WTC11 (cell line): ENCODE data around the gene TVP23C. TPM values are rescaled to one million over a fixed set of nuclear protein-coding genes. Genes with fewer than 3 reads are reported as not detected.

ENCODE experiments used
- ATAC-seq: fragments of 200-7000 bp; cut with Tn5 transposase; 2 replicates; pipeline ENCODE4 v1.10.0; 2021; ENCODE audit warnings: mild to moderate bottlenecking, moderate library complexity
- CTCF ChIA-PET: fragments of 300-600 bp; sonication (Branson Sonifier 250); formaldehyde crosslinking; loops from one replicate; lab custom pipeline; 2021; ENCODE audit warnings: antibody characterized with exemption; lab: Charles Lee
- POLR2A ChIA-PET: fragments of 350-600 bp; sonication (Branson Sonifier 250); formaldehyde crosslinking; loops from one replicate; lab custom pipeline; 2021; ENCODE audit warnings: antibody characterized with exemption; lab: Charles Lee
- DNase-seq: peaks from one replicate; pipeline ENCODE4 v3.0.0; 2021; ENCODE audit warnings: low spot score
- H3K27ac Mint-ChIP-seq: 2 replicates; pipeline ENCODE4 v1.8.0; 2021; ENCODE audit warnings: mixed read lengths
- H3K27me3 Mint-ChIP-seq: 2 replicates; pipeline ENCODE4 v1.8.0; 2021; ENCODE audit warnings: low read depth, mild to moderate bottlenecking, moderate library complexity, mixed read lengths
- H3K36me3 Mint-ChIP-seq: 2 replicates; pipeline ENCODE4 v1.8.0; 2021; ENCODE audit warnings: mixed read lengths
- H3K4me1 Mint-ChIP-seq: 2 replicates; pipeline ENCODE4 v1.8.0; 2022; ENCODE audit warnings: mixed read lengths
- H3K4me3 Mint-ChIP-seq: 2 replicates; pipeline ENCODE4 v1.8.0; 2021; ENCODE audit warnings: mild to moderate bottlenecking, moderate library complexity, mixed read lengths
- H3K9me3 Mint-ChIP-seq: 2 replicates; pipeline ENCODE4 v1.8.0; 2021; ENCODE audit warnings: mixed read lengths
- ELF4 ChIP-seq: sonication (generic); formaldehyde crosslinking; IDR thresholded peaks from 2 replicates; pipeline ENCODE4 v1.8.1; 2022; ENCODE audit warnings: low read depth, mild to moderate bottlenecking, moderate library complexity, missing genetic modification reagents
- ESRRA ChIP-seq: sonication (generic); formaldehyde crosslinking; IDR thresholded peaks from 2 replicates; pipeline ENCODE4 v1.8.1; 2022; ENCODE audit warnings: mild to moderate bottlenecking, missing genetic modification reagents, borderline replicate concordance
- FOXP1 ChIP-seq: sonication (generic); formaldehyde crosslinking; IDR thresholded peaks from 2 replicates; pipeline ENCODE4 v1.8.0; 2022; ENCODE audit warnings: missing genetic modification reagents, mild to moderate bottlenecking, moderate library complexity, borderline replicate concordance
- GABPB1 ChIP-seq: sonication (generic); formaldehyde crosslinking; IDR thresholded peaks from 2 replicates; pipeline ENCODE4 v1.8.1; 2023; ENCODE audit warnings: mild to moderate bottlenecking, missing genetic modification reagents
- GTF2I ChIP-seq: fragments of 250-450 bp; sonication (Bioruptor Pico); conservative IDR thresholded peaks from 2 replicates; pipeline ENCODE4 v1.4.0; 2021; ENCODE audit warnings: mild to moderate bottlenecking
- IRF2 ChIP-seq: sonication (generic); formaldehyde crosslinking; IDR thresholded peaks from 2 replicates; pipeline ENCODE4 v1.8.0; 2022; ENCODE audit warnings: low read depth, missing genetic modification reagents, borderline replicate concordance
- NFE2L1 ChIP-seq: sonication (generic); formaldehyde crosslinking; IDR thresholded peaks from 2 replicates; pipeline ENCODE4 v1.8.1; 2023; ENCODE audit warnings: missing genetic modification reagents
- OVOL2 ChIP-seq: fragments of 250-450 bp; sonication (Bioruptor Pico); IDR thresholded peaks from 2 replicates; pipeline ENCODE4 v1.9.0; 2021; ENCODE audit warnings: mild to moderate bottlenecking, borderline replicate concordance
- SOX15 ChIP-seq: fragments of 250-450 bp; sonication (Bioruptor Pico); IDR thresholded peaks from 2 replicates; pipeline ENCODE4 v1.9.0; 2021; ENCODE audit warnings: mild to moderate bottlenecking
- ZBTB21 ChIP-seq: sonication (generic); formaldehyde crosslinking; IDR thresholded peaks from 2 replicates; pipeline ENCODE4 v1.8.1; 2023; ENCODE audit warnings: mild to moderate bottlenecking, missing genetic modification reagents, borderline replicate concordance
- ZNF219 ChIP-seq: sonication (generic); formaldehyde crosslinking; IDR thresholded peaks from 2 replicates; pipeline ENCODE4 v1.8.0; 2023; ENCODE audit warnings: missing genetic modification reagents, mild to moderate bottlenecking, borderline replicate concordance
- ZNF232 ChIP-seq: sonication (generic); formaldehyde crosslinking; IDR thresholded peaks from 2 replicates; pipeline ENCODE4 v1.8.0; 2022; ENCODE audit warnings: mild to moderate bottlenecking, missing genetic modification reagents
- ZNF317 ChIP-seq: sonication (generic); formaldehyde crosslinking; IDR thresholded peaks from 2 replicates; pipeline ENCODE4 v1.8.1; 2023; ENCODE audit warnings: low read depth, mild to moderate bottlenecking, moderate library complexity, missing genetic modification reagents, borderline replicate concordance
- ZNF396 ChIP-seq: fragments of 250-450 bp; sonication (Bioruptor Pico); IDR thresholded peaks from 2 replicates; pipeline ENCODE4 v1.8.0; 2021; ENCODE audit warnings: mild to moderate bottlenecking, moderate library complexity, borderline replicate concordance
- ZNF671 ChIP-seq: fragments of 250-450 bp; sonication (Bioruptor Pico); IDR thresholded peaks from 2 replicates; pipeline ENCODE4 v1.8.0; 2021; ENCODE audit warnings: mild to moderate bottlenecking
- total RNA-seq: library from RNA; stranded (reverse); gene quantifications from 3 replicates; pipeline ENCODE4 v1.2.3, GENCODE V29; 2021
- TF ChIP-seq, protein P1 (sequence below): fragments of 250-450 bp; sonication (Bioruptor Pico); IDR thresholded peaks from 2 replicates; pipeline ENCODE4 v1.8.0; 2021; ENCODE audit warnings: mild to moderate bottlenecking
- TF ChIP-seq, protein P2 (sequence below): sonication (generic); formaldehyde crosslinking; IDR thresholded peaks from 2 replicates; pipeline ENCODE4 v1.8.0; 2022; ENCODE audit warnings: mild to moderate bottlenecking, missing genetic modification reagents
- TF ChIP-seq, protein P3 (sequence below): fragments of 250-450 bp; sonication (Bioruptor Pico); IDR thresholded peaks from 2 replicates; pipeline ENCODE4 v2.1.2; 2022; ENCODE audit warnings: mild to moderate bottlenecking, moderate library complexity
- TF ChIP-seq, protein P4 (sequence below): sonication (generic); formaldehyde crosslinking; IDR thresholded peaks from 2 replicates; pipeline ENCODE4 v1.8.1; 2023; ENCODE audit warnings: mild to moderate bottlenecking, moderate library complexity, missing genetic modification reagents
- TF ChIP-seq, protein P5 (sequence below): fragments of 200-600 bp; IDR thresholded peaks from 2 replicates; pipeline ENCODE4 v1.8.0; 2022; ENCODE audit warnings: antibody characterized with exemption
- TF ChIP-seq, protein P6 (sequence below): sonication (generic); formaldehyde crosslinking; IDR thresholded peaks from 2 replicates; pipeline ENCODE4 v1.8.1; 2023; ENCODE audit warnings: mild to moderate bottlenecking, missing genetic modification reagents, moderate library complexity
- TF ChIP-seq, protein P7 (sequence below): sonication (generic); formaldehyde crosslinking; IDR thresholded peaks from 2 replicates; pipeline ENCODE4 v1.8.0; 2023; ENCODE audit warnings: missing genetic modification reagents, mild to moderate bottlenecking, borderline replicate concordance

The TVP23C gene
- total RNA-seq, 1 experiment from 2014 or later, result 16.9 TPM

DNA sequence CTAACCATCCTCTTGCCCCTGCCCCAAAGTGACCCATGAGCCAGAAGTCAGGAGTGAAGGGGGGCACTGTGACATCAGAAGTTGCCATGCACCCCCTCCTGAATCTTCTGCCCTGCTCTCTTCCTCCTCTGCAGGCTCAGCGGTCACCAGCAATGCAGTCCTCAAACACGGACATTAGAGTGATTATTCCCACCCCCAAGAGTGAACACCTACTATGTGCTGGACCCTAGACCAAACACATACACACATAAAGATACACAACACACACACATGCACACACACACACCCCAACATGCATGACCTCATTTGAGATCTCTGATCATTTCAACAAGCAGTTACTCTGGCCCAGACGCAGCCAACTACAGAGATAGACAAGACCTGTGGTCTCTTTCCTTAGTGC lies 95.7 kb downstream of the TVP23C start, which contains the start of gene CDRT4:
TSS of gene CDRT4 (minus strand) at position 30 of the 400 bp plus-strand sequence. CDS start 27,383 bp downstream, outside the sequence.
- peaks cover 9% of the 10 kb centered on the region for H3K36me3 Mint-ChIP-seq
- peaks cover 8% of the 10 kb centered on the region for H3K4me1 Mint-ChIP-seq
- H3K27me3 Mint-ChIP-seq, result no peaks in the 10 kb centered on the region
- H3K4me3 Mint-ChIP-seq, result no peak within 1 kb of the TSS
- no peak for DNase-seq
- peaks cover 1% of the 10 kb centered on the region for H3K9me3 Mint-ChIP-seq
- peak within 1 kb of the TSS; percentile 73 for H3K27ac Mint-ChIP-seq
- CTCF ChIA-PET, result interaction anchor here (1.0 kb wide), 1 partner anchor 35 kb away, joined by 4 read pairs; no protein-coding TSS in a partner anchor
- TF ChIP-seq, protein P1, sequence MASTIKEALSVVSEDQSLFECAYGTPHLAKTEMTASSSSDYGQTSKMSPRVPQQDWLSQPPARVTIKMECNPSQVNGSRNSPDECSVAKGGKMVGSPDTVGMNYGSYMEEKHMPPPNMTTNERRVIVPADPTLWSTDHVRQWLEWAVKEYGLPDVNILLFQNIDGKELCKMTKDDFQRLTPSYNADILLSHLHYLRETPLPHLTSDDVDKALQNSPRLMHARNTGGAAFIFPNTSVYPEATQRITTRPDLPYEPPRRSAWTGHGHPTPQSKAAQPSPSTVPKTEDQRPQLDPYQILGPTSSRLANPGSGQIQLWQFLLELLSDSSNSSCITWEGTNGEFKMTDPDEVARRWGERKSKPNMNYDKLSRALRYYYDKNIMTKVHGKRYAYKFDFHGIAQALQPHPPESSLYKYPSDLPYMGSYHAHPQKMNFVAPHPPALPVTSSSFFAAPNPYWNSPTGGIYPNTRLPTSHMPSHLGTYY, result no peak
- TF ChIP-seq ZNF219 (CRISPR knock-in tag) (no peak), ELF4 (CRISPR knock-in tag) (no peak), SOX15 (CRISPR knock-in tag) (no peak), FOXP1 (CRISPR knock-in tag) (no peak), ZBTB21 (no peak), ESRRA (CRISPR knock-in tag) (no peak), NFE2L1 (CRISPR knock-in tag) (no peak), ZNF317 (CRISPR knock-in tag) (no peak), ZNF671 (CRISPR knock-in tag) (no peak), GTF2I (CRISPR knock-in tag) (no peak), IRF2 (CRISPR knock-in tag) (no peak), ZNF232 (no peak)
- TF ChIP-seq, protein P2, sequence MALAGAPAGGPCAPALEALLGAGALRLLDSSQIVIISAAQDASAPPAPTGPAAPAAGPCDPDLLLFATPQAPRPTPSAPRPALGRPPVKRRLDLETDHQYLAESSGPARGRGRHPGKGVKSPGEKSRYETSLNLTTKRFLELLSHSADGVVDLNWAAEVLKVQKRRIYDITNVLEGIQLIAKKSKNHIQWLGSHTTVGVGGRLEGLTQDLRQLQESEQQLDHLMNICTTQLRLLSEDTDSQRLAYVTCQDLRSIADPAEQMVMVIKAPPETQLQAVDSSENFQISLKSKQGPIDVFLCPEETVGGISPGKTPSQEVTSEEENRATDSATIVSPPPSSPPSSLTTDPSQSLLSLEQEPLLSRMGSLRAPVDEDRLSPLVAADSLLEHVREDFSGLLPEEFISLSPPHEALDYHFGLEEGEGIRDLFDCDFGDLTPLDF (CRISPR knock-in tag), result no peak
- TF ChIP-seq, protein P3, sequence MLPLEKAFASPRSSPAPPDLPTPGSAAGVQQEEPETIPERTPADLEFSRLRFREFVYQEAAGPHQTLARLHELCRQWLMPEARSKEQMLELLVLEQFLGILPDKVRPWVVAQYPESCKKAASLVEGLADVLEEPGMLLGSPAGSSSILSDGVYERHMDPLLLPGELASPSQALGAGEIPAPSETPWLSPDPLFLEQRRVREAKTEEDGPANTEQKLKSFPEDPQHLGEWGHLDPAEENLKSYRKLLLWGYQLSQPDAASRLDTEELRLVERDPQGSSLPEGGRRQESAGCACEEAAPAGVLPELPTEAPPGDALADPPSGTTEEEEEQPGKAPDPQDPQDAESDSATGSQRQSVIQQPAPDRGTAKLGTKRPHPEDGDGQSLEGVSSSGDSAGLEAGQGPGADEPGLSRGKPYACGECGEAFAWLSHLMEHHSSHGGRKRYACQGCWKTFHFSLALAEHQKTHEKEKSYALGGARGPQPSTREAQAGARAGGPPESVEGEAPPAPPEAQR (CRISPR knock-in tag), result no peak
- TF ChIP-seq, protein P4, sequence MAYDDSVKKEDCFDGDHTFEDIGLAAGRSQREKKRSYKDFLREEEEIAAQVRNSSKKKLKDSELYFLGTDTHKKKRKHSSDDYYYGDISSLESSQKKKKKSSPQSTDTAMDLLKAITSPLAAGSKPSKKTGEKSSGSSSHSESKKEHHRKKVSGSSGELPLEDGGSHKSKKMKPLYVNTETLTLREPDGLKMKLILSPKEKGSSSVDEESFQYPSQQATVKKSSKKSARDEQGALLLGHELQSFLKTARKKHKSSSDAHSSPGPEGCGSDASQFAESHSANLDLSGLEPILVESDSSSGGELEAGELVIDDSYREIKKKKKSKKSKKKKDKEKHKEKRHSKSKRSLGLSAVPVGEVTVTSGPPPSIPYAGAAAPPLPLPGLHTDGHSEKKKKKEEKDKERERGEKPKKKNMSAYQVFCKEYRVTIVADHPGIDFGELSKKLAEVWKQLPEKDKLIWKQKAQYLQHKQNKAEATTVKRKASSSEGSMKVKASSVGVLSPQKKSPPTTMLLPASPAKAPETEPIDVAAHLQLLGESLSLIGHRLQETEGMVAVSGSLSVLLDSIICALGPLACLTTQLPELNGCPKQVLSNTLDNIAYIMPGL (CRISPR knock-in tag), result no peak
- TF ChIP-seq, protein P5, sequence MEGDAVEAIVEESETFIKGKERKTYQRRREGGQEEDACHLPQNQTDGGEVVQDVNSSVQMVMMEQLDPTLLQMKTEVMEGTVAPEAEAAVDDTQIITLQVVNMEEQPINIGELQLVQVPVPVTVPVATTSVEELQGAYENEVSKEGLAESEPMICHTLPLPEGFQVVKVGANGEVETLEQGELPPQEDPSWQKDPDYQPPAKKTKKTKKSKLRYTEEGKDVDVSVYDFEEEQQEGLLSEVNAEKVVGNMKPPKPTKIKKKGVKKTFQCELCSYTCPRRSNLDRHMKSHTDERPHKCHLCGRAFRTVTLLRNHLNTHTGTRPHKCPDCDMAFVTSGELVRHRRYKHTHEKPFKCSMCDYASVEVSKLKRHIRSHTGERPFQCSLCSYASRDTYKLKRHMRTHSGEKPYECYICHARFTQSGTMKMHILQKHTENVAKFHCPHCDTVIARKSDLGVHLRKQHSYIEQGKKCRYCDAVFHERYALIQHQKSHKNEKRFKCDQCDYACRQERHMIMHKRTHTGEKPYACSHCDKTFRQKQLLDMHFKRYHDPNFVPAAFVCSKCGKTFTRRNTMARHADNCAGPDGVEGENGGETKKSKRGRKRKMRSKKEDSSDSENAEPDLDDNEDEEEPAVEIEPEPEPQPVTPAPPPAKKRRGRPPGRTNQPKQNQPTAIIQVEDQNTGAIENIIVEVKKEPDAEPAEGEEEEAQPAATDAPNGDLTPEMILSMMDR, result no peak
- TF ChIP-seq, protein P6, sequence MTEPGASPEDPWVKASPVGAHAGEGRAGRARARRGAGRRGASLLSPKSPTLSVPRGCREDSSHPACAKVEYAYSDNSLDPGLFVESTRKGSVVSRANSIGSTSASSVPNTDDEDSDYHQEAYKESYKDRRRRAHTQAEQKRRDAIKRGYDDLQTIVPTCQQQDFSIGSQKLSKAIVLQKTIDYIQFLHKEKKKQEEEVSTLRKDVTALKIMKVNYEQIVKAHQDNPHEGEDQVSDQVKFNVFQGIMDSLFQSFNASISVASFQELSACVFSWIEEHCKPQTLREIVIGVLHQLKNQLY (CRISPR knock-in tag), result no peak
- ATAC-seq, result no peak
- POLR2A ChIA-PET, result no interaction called here

DNA sequence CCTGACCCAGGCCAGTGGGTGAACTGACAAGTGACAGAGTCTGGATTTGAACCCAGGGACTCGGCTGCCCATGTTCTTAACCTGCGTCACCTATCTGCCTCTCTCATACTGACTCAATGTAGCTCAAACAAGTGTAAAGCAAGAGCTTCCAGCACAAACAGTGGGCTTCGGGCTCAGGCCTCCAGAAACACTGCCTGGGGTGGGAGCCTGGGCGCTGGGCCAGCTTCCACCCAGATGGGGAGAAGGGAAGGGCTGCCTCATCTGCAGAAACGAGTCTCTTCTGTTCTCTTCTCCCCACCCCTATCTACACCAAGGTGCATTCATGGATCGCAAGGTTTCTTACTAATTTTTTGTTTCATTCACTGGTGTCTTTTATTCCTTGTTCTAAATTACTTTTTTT lies 97.2 kb downstream of the TVP23C start:
- Mint-ChIP-seq H3K27me3 (no peaks in the 10 kb centered on the region), H3K36me3 (peaks cover 12% of the 10 kb centered on the region), H3K9me3 (peaks cover 4% of the 10 kb centered on the region), H3K4me3 (no peak overlapping the region), H3K27ac (no peak overlapping the region), H3K4me1 (peaks cover 4% of the 10 kb centered on the region)
- ChIA-PET POLR2A (no interaction called here), CTCF (interaction anchor here (0.7 to 0.8 kb wide), 2 partner anchors 29 to 272 kb away, joined by 3 read pairs; no protein-coding TSS in a partner anchor)
- TF ChIP-seq ZNF396 (no peak), GABPB1 (CRISPR knock-in tag) (no peak), OVOL2 (CRISPR knock-in tag) (no peak)
- TF ChIP-seq, protein P7, sequence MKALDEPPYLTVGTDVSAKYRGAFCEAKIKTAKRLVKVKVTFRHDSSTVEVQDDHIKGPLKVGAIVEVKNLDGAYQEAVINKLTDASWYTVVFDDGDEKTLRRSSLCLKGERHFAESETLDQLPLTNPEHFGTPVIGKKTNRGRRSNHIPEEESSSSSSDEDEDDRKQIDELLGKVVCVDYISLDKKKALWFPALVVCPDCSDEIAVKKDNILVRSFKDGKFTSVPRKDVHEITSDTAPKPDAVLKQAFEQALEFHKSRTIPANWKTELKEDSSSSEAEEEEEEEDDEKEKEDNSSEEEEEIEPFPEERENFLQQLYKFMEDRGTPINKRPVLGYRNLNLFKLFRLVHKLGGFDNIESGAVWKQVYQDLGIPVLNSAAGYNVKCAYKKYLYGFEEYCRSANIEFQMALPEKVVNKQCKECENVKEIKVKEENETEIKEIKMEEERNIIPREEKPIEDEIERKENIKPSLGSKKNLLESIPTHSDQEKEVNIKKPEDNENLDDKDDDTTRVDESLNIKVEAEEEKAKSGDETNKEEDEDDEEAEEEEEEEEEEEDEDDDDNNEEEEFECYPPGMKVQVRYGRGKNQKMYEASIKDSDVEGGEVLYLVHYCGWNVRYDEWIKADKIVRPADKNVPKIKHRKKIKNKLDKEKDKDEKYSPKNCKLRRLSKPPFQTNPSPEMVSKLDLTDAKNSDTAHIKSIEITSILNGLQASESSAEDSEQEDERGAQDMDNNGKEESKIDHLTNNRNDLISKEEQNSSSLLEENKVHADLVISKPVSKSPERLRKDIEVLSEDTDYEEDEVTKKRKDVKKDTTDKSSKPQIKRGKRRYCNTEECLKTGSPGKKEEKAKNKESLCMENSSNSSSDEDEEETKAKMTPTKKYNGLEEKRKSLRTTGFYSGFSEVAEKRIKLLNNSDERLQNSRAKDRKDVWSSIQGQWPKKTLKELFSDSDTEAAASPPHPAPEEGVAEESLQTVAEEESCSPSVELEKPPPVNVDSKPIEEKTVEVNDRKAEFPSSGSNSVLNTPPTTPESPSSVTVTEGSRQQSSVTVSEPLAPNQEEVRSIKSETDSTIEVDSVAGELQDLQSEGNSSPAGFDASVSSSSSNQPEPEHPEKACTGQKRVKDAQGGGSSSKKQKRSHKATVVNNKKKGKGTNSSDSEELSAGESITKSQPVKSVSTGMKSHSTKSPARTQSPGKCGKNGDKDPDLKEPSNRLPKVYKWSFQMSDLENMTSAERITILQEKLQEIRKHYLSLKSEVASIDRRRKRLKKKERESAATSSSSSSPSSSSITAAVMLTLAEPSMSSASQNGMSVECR (CRISPR knock-in tag), result no peak
- TF ChIP-seq, protein P6 (CRISPR knock-in tag), result no peak
- DNase-seq, result no peak
- ATAC-seq, result no peak
